GM19099 (cell line): Measurements from ENCODE around the gene TBC1D22A.

ENCODE experiments used
- POLR2A ChIP-seq: IDR thresholded peaks from 3 replicates; pipeline ENCODE4 v1.6.1; 2011; ENCODE audit warnings: low read depth; ENCODE audit not compliant: insufficient read length; ENCODE audit errors: extremely low read depth

Gene TBC1D22A

DNA sequence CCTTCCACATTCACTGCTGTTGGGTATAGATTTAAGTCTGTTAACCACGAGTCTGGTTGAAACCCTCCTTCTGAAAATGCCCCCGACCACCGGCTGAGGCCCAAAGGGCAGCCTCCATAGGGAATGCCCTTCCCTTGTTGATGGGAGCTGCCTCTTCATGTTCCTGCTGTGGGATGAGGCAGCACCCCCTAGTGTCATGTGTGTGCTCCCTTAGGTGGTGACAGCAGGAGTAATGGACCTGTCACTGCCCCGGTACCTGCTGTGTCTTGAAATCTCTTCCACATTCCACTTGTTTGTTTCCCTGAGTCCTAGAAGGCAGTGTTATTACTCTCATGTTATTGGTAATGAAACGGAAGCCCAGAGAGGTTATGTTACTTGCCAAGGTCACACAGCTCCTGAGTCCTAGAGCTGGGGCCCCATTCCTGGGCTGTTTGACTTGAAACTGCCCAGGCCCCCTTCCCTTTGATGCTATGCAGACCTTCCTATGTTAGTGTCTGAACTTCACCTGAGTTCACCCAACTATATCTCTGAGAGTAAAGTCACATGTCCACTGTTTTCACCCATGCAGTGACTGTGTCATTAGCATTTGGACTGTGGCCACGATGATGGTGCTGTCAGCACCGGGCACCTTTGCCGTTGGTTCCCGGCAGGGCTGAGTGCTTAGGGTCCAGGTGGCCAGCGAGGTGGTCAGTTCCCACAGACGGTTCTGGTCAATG, 234.3 kb downstream of the TBC1D22A start:
- TF ChIP-seq POLR2A: no peak

DNA sequence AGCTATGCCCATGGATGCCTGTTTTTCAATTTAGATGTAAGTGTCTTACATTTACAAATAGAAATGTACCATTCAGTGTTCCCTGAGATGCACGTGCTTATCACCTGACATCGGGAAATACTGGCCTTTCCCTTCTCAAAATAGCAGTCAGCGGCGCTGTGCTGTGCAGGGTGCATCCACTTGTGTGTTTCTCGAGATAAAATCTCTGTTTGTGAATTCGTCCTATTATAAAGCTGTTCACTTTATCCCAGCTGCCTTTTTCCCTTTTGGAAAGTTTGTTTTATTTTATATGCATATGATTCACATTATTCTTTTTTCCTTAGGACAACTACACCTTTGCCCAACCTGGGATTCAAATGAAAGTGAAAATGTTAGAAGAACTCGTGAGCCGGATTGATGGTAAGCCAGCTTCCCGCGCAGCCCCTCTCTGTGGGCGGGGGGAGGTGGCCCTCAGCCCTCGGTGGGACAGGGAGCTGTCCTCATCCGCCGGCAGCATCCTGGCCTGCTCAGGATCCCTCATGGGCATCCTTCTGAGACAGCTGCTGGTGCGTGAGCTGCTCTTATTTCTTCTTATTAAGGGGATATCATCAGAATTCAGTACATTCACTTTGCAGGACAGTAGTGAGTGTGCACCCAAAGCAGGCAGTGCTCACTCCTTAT, 235.0 kb downstream of the TBC1D22A start:
- TF ChIP-seq POLR2A: no peak

DNA sequence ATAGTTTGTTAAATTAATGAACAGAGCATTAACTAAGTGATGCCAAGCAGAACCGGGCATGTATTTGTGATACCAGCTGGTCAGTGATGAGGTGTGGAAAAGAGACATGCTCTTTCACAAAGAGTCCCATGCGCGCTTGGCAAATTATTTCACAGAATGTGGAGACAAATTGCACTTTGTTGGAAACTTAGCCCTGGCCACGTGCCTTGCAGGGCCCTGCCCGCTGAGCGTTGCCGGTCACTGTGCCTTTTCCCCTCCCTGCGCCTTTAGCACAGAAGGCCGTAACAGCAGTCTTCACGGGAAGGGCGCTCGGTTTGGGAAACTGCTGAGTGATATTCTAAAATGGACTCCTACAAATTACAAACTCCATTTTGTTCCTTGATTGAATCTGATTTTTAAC, 235.9 kb downstream of the TBC1D22A start:
- no peak for TF ChIP-seq POLR2A

GRCh38 chr22:47000256-47000655, 237.8 kb downstream of the TBC1D22A start:
- TF ChIP-seq POLR2A: no peak

DNA sequence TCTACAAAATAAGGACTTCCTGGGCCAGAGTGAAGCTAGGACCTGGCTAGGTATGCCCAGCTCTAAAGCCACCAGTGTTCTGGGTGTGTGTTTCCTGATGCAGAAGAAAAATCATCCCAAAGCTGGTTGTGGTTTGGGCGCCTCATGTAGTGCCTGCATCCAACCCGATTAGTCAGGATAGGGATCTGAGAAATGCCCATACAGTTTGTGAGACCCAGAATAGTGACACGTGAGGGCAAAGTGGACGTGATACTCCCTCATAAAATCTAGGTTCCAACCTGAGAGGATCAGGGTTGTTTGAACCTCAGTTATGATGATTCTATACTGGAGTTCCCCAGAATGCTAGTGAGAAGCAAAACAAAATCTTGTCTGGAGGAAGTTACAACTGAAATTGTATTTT, 238.4 kb downstream of the TBC1D22A start:
- no peak for TF ChIP-seq POLR2A

- TF ChIP-seq POLR2A: no peak
Observed at GRCh38 chr22:47001288-47001687, 238.8 kb downstream of the TBC1D22A start.

- no peak for TF ChIP-seq POLR2A
Observed at GRCh38 chr22:47002692-47003091, 240.2 kb downstream of the TBC1D22A start.

DNA sequence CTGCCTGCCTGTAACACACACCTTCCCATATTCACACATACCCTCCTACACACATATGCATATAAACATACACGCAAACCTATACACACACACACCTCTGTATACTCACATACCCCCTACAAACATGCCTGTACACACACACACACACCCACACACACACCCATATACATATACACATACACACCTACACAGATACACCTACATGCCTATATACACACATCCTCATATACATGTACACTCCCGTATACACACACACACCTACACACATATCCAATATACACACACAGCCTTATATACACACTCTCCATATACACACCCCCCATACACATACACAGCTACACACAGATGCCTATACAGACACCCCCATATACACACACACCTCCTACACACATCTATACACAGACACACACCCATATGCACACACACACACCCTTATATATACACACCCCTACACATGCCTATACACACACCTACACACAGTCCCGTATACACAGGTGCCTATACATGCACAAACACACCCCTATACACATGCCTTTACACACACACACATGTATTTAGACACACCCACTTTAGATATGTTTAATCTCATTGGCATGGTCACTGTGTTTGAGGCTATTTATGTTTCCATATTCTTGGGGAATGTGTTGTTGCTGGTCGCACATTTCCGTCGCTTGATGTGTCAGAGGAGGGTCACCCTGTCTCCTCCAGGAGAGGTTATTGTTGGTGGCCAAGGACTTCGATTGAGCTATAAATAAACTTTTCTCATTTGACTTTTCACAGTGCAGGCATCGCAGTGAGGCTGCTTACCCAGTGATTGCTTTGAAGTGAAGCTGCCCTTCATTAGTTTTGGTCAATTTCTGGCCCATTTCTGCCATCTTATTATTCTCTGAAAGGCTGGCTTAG, 243.3 kb downstream of the TBC1D22A start:
- no peak for TF ChIP-seq POLR2A

DNA sequence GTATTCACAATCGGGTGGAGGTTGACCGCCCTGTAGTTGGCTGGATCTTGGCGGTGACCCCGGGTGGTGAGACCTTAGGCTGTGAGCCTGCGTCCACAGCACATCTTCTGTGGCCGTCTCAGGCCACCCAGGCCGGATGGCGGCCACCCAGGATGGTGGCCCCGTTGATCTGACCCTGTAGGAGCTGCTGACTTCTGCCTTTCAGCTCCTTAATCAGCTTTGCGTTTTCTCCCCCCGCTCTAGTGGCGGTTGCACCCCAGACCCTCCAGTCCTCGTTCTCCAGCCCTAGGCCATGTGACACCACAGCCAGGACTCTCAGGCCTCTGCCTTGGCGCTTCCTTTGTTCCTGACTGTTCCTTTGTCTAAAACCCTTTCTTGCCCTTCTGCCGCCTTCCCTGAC, 244.0 kb downstream of the TBC1D22A start:
- TF ChIP-seq POLR2A: no peak

DNA sequence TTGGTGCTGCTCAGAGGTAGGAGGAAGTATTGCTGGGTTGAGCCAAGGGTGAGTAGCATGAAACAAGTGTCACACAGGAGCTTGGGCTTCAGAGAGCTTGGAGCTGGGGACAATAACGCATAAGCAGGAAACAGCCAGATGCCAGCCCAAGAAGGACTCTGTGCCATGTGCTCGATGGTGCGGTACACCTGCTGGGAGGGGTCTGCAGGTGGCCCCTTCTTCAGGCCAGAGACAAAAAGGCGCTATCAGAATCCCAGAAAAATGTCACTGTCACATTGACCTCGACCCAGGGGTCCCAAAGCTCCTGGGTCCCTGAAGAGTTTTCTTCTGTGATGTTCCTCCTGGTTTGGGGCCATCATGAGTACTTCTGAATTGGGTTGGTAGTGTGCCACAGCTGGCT, 244.4 kb downstream of the TBC1D22A start:
- no peak for TF ChIP-seq POLR2A

DNA sequence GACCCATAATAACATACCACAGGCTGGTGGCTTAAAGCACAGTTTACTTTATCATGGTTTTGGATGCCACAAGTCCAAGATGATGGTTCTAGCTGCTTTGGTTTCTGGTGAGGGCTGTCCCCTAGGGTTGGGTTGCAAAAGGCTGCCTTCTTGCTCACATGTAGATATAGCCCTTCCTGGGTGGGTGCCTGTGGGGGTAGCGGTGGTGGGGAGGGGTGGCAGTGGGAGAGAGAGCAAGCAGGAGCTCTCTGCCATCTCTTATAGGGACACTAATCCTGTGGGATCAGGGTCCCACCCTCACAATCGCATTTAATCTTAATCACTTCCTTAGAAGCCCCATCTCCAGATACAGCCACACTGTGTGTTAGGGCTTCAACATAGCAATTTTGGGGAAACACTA, 245.0 kb downstream of the TBC1D22A start:
- no peak for TF ChIP-seq POLR2A

- no peak for TF ChIP-seq POLR2A
Observed at GRCh38 chr22:47008208-47008885, 245.9 kb downstream of the TBC1D22A start.

DNA sequence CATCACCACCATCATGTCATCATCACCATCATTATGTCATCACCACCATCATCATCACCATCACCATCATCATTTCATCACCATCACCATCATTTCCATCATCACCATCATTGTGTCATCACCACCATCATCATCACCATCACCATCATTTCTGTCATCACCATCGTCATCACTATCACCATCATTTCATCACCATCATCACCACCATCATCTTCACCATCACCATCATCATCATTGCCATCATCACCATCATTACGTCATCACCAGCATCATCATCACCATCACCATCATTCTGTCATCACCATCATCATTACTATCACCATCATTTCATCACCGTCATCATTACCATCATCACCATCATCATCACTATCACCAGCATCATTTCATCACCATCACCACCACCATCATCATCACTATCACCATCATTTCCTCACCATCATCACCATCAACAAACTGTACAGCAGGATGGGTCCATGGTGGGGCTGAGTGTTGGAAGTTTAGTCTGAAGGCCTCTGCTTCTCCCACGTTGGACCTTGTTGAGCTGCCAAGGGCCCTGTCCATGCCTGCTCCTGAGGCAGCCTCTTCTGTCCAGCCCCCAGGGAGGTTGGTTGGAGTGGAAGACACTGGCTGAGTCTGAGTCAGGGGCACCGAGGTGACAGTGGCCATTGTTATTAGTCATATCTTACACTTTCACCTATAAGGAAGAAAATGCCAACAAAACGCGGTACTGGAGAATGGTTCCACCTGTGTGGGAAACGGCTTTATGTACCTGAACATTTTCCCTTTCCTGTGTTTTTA, 247.1 kb downstream of the TBC1D22A start:
- TF ChIP-seq POLR2A: no peak

GRCh38 chr22:47010211-47010610, 247.8 kb downstream of the TBC1D22A start:
- no peak for TF ChIP-seq POLR2A
